Measurements from ENCODE around the gene SPATA3.
"Not testable (repeated sequence)": the region's sequence is repeated elsewhere in the genome, so short reads cannot be mapped to it uniquely, and the experiment has no call there.

SPATA3 gene

DNA sequence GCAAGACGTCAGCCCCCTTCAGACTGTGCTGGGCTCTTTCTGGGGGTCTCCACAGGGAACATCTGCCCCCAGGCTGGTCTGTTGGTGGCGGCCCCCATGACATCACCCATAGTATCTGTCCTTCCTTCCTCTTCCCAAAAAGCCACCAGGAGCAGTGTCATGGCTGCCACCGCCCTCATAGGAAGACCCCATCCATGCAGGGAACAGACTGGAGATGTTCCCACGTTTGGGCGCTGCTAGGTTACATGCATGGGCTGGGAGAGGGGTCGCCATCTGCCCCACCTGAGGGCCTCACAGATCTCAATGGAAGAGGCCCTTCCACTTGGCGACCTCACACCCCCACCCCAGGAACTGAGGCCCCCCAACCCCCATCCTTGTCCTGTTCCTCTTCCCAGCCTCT lies 5.1 kb downstream of the SPATA3 start:
- Histone ChIP-seq H3K27me3 (peaks cover 70% of the 10 kb centered on the region), H3K4me3 (ENCODE audit: low read depth in 1 of 2, low read length in 1 of 2) (no peak overlapping the region), H3K27ac (no peak overlapping the region), H3K36me3 (no peaks in the 10 kb centered on the region), H3K9me3 (no peaks in the 10 kb centered on the region), H3K4me1 (ENCODE audit: control insufficient read depth in 1 of 2, insufficient read depth in 1 of 2, low read depth in 1 of 2, low read length in 1 of 2) (no peaks in the 10 kb centered on the region)
- TF ChIP-seq, protein P1, sequence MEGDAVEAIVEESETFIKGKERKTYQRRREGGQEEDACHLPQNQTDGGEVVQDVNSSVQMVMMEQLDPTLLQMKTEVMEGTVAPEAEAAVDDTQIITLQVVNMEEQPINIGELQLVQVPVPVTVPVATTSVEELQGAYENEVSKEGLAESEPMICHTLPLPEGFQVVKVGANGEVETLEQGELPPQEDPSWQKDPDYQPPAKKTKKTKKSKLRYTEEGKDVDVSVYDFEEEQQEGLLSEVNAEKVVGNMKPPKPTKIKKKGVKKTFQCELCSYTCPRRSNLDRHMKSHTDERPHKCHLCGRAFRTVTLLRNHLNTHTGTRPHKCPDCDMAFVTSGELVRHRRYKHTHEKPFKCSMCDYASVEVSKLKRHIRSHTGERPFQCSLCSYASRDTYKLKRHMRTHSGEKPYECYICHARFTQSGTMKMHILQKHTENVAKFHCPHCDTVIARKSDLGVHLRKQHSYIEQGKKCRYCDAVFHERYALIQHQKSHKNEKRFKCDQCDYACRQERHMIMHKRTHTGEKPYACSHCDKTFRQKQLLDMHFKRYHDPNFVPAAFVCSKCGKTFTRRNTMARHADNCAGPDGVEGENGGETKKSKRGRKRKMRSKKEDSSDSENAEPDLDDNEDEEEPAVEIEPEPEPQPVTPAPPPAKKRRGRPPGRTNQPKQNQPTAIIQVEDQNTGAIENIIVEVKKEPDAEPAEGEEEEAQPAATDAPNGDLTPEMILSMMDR (IDR thresholded peaks at IDR 0.05): no peak

DNA sequence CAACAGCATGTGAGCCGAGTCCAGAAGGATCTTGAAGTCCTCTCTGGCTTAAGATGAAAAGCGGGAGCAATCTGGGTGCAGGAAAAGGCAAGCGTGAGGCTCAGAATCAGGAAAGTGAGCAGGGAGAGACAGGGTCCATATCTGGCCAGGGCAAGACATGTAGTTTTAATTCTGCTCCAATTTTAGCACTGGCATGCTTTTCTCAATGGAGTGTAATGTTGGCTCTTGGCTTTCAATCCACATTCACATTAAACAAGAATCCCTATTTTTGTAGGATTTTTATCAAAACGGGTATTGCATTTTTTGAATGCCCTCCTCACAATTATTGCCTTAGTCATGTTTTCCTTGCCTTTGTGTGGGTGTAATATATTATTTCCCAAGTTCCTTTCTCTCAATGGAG lies 6.0 kb downstream of the SPATA3 start:
- no peaks in the 10 kb centered on the region for H3K36me3 ChIP-seq
- H3K27ac ChIP-seq: no peak overlapping the region
- no peaks in the 10 kb centered on the region for H3K9me3 ChIP-seq
- no peak overlapping the region for H3K4me3 ChIP-seq (ENCODE audit: low read depth in 1 of 2, low read length in 1 of 2)
- TF ChIP-seq, protein P1 (IDR thresholded peaks at IDR 0.05): no peak
- H3K4me1 ChIP-seq (ENCODE audit: control insufficient read depth in 1 of 2, insufficient read depth in 1 of 2, low read depth in 1 of 2, low read length in 1 of 2): no peaks in the 10 kb centered on the region
- peaks cover 63% of the 10 kb centered on the region for H3K27me3 ChIP-seq

DNA sequence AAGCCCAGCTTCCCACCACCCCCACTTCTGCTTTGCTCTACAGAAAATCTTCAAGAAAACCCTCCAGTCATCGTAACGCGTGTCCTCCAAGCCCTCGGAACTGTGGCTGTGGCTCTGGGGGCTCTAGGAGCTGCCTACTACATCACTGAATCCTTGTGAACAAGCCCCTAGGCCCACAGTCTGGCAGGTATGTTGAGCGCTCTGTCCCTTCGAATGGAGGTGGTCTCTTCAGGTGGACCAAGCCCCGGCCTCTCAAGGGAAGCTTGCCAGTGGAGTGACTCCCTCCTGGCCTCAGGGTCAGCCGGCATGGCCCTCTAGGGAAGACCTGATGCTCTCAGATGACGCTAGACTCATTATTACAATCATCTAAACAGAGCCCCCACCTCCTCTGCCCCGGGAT lies 6.7 kb downstream of the SPATA3 start:
- no peak overlapping the region for H3K27ac ChIP-seq
- no peaks in the 10 kb centered on the region for H3K4me1 ChIP-seq (ENCODE audit: control insufficient read depth in 1 of 2, insufficient read depth in 1 of 2, low read depth in 1 of 2, low read length in 1 of 2)
- no peaks in the 10 kb centered on the region for H3K9me3 ChIP-seq
- H3K36me3 ChIP-seq: no peaks in the 10 kb centered on the region
- H3K27me3 ChIP-seq: peaks cover 56% of the 10 kb centered on the region
- TF ChIP-seq, protein P1 (IDR thresholded peaks at IDR 0.05): no peak
- no peak overlapping the region for H3K4me3 ChIP-seq (ENCODE audit: low read depth in 1 of 2, low read length in 1 of 2)

DNA sequence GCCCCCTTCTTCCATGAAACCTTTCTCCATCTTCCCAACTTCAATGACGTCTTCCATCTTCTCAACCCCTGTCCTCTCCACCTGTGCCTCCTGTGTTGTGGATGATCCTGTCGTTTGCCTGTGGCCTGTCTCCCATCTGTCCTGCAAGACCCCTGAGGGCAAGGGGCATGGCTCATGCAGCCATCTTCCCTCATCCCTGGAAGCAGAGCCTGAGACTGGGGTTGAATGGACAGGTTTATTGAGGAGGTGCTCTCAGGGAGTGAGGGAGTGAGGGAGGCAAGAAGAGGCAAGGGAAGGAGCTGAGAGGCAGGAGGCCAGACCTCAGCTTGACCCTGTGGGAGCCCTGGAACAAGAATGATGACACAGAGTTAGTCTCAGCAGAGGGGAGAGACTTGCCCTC lies 7.3 kb downstream of the SPATA3 start:
- no peak overlapping the region for H3K4me3 ChIP-seq (ENCODE audit: low read depth in 1 of 2, low read length in 1 of 2)
- H3K36me3 ChIP-seq: no peaks in the 10 kb centered on the region
- TF ChIP-seq, protein P1 (IDR thresholded peaks at IDR 0.05): no peak
- peaks cover 51% of the 10 kb centered on the region for H3K27me3 ChIP-seq
- no peak overlapping the region for H3K27ac ChIP-seq
- no peaks in the 10 kb centered on the region for H3K9me3 ChIP-seq
- no peaks in the 10 kb centered on the region for H3K4me1 ChIP-seq (ENCODE audit: control insufficient read depth in 1 of 2, insufficient read depth in 1 of 2, low read depth in 1 of 2, low read length in 1 of 2)

DNA sequence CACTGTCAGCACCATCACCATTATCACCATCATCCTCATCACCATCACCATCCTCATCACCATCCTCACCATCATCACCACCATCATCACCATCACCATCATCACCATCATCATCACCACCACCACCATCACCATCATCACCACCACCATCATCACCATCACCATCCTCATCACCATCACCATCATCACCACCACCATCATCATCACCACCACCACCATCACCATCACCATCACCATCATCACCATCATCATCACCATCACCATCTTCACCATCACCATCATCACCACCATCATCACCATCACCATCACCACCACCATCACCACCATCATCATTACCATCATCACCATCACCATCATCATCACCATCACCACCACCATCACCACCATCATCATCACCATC lies 9.0 kb downstream of the SPATA3 start:
- not testable (repeated sequence) for H3K27ac ChIP-seq; H3K4me3 ChIP-seq (ENCODE audit: low read depth in 1 of 2, low read length in 1 of 2); H3K4me1 ChIP-seq (ENCODE audit: control insufficient read depth in 1 of 2, insufficient read depth in 1 of 2, low read depth in 1 of 2, low read length in 1 of 2); H3K36me3 ChIP-seq; H3K9me3 ChIP-seq
- H3K27me3 ChIP-seq: peaks cover 39% of the 10 kb centered on the region

DNA sequence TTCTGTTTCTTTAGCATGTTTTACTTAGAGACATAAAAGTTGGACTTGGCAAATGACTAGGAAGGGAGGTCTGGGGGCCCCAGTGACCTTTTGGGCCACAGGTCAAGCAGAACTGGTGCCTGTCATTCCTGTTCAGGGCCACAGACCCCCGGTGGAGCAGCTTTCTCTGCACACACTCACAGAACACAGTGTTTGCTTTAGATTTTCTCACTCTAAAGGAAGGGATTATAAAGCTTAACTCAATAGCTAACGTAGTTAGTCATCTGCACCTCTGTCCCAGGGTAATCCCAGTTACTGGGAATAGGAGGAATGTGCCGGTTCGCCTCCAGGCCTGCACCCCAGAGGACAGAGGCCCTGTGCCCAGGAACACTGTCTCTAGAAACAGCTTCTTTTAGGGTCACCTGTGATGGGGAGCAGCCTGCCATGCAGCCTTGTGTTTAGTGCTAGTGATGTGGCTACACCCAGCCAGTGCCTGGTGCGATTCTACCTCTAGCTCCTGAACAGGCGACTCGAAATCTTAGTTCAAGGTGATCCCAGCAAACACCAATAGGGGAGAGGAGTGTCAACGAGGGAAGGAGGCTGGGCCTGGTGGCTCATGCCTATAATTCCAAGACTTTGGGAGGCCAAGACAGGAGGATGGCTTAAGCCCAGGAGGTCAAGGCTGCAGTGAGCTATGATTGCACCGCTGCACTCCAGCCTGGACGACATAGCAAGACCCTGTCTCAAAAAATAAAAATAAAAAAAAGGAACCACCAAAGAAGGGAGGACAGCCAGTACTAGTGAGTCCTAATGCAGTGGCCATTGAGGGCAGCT lies 11.6 kb downstream of the SPATA3 start:
- Histone ChIP-seq H3K27ac (no peak overlapping the region), H3K4me3 (ENCODE audit: low read depth in 1 of 2, low read length in 1 of 2) (no peak overlapping the region), H3K9me3 (no peaks in the 10 kb centered on the region), H3K27me3 (peaks cover 21% of the 10 kb centered on the region), H3K36me3 (no peaks in the 10 kb centered on the region), H3K4me1 (ENCODE audit: control insufficient read depth in 1 of 2, insufficient read depth in 1 of 2, low read depth in 1 of 2, low read length in 1 of 2) (no peaks in the 10 kb centered on the region)
- TF ChIP-seq, protein P1 (IDR thresholded peaks at IDR 0.05): no peak
